HEK293T (cell line): ENCODE results near the gene C2CD3.
"Not testable (repeated sequence)": the region's sequence is repeated elsewhere in the genome, so short reads cannot be mapped to it uniquely, and the experiment has no call there.

Experiments
- FOXA1 ChIP-seq: fragments of 450-650 bp; IDR thresholded peaks from 2 replicates; pipeline ENCODE4 v1.6.1; 2016; ENCODE audit warnings: mild to moderate bottlenecking
- FOXM1 ChIP-seq: fragments of 450-650 bp; IDR thresholded peaks from 2 replicates; pipeline ENCODE4 v1.6.1; 2017; ENCODE audit warnings: mild to moderate bottlenecking, borderline replicate concordance
- LEF1 ChIP-seq: fragments of 450-650 bp; IDR thresholded peaks from 2 replicates; pipeline ENCODE4 v1.6.1; 2017; ENCODE audit warnings: mild to moderate bottlenecking, borderline replicate concordance
- SP1 ChIP-seq: fragments of 450-650 bp; IDR thresholded peaks from 2 replicates; pipeline ENCODE4 v1.6.1; 2017
- SUZ12 ChIP-seq: fragments of 450-650 bp; IDR thresholded peaks from 2 replicates; pipeline ENCODE4 v1.6.1; 2016; ENCODE audit warnings: mild to moderate bottlenecking

- not testable (repeated sequence) for TF ChIP-seq SUZ12, FOXA1, SP1, FOXM1, LEF1
These were observed 107.2 kb downstream of the C2CD3 start for GRCh38 chr11:74063628-74064027.
